HG03575 (cell line): Measurements from ENCODE around the gene HMCES.

ENCODE experiments used
- ATAC-seq: cut with Tn5 transposase; IDR thresholded peaks from one replicate; pipeline ENCODE4 v1.9.1; 2021; ENCODE audit not compliant: unreplicated experiment, insufficient number of reproducible peaks, low FRiP score; ENCODE audit errors: extremely low read depth

The HMCES gene

DNA sequence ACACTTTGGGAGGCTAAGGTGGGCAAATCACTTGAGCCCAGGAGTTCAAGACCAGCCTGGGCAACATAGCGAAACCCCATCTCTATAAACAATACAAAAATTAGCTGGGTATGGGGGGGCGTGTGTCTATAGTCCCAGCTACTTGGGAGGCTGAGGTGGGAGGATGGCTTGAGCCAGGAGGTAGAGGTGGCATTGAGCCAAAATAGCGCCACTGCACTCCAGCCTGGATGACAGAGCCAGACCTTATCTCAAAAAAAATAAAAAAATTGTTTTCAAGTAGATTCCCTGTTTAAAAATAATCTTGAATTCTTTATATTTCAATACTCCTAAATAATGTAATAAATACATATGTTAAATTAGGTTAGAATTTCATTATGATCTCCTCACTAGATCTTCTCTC lies 9.8 kb downstream of the HMCES start:
- no peak for ATAC-seq

DNA sequence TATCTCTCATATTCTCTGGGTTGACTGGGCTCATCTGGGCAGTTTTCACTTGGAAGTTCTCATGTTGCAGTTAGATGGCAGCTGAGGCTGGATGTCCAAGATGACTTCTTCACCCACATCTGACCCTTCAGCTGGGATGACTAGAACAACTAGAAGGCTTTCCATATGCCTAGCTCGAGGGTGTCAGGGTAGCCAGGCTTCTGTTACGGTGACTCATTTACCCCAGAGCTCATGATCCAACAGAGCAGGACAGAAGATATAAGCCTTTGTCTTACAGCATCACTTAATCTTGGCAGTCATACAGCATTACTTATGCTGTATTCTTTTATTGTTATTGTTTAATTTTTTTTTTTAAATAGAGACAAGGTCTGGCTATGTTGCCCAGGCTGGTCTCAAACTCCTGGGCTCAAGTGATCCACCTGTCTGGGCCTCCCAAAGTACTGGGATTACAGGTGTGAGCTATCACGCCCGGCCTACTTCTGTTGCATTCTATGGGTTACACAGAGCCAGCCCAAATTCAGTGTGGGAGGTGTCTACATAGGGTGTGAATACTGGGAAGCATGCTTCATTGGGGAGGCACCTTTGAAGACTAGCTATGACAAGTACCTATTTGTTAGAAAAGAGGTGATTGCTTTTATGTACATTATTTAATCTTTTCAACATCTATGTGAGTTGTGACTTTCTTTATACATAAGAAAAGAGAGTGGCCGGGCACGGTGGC lies 10.7 kb downstream of the HMCES start:
- no peak for ATAC-seq

DNA sequence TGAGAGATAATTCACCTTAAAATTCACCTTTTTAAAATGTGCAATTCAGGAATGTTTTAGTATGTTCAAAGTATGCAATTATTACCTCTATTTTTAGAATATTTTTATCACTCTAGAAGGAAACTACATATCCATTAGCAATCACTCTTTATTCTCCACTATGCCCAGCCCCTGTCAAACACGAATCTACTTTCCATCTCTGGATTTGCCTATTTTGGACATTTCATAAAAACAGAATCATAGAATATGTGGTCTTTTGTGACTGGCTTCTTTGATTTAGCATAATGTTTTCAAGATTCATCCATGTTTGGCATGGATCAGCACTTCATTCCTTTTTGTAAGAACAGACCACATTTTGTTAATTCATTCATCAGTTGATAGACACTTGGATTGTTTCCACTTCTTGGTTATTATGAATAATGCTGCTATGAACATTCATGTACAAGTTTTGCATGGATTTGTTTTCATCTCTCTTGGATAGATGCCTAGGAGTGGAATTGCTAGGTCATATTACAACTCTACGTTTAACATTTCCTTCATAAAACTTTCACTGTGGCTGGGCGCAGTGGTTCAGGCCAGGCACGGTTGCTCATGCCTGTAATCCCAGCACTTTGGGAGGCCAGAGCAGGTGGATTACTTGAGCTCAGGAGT lies 12.7 kb downstream of the HMCES start:
- ATAC-seq: no peak

DNA sequence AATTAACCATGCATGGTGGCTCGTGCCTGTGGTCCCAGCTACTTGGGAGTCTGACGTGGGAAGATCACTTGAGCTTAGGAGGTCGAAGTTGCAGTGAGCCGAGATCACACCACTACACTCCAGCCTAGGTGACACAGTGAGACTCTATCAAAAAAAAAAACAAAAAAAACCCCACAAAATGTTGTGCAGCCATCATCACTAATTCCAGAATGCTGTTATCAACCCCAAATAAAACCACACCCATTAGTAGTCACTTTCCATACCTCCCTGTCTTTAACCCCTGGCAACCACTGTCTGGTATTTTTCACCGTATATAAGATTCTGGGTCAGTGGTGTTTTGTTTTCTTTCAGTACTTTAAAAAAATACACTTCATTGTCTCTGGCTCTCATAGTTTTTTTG lies 16.6 kb downstream of the HMCES start:
- no peak for ATAC-seq

DNA sequence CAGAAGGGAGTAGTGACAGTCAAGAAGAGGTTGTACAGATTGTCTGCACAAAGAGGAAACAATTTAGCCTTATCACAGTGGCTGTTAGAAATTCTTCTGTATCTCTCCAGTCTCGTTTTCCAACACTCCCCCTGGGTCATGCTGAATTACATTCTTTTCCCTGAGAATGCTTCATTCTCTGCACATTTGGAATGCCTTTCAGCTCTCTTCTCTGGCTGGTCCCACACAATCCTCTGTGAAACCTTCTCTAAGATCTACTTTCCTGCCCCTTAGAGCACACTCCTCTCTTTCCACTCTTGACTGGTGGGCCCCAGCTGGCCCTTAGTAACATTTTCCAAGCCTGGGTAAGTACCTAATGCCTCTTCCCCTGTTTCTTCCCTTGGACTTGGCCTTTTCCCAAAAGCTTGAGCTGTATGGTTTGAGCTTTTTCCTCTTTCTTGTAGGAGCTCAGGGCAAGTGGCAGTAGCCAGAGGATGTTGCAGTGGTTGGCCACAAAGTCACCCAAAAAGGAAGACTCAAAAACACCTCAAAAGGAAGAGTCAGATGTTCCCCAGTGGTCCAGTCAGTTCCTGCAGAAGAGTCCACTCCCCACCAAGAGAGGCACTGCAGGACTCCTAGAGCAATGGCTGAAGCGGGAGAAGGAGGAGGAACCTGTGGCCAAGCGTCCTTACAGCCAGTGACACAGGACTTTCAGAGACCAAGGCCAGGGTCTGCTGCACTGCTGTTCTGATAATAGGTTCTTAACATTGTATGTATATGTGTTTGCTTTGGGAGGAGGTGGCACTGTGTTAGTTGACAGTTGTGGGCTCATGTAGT lies 25.7 kb downstream of the HMCES start:
- ATAC-seq: no peak

DNA sequence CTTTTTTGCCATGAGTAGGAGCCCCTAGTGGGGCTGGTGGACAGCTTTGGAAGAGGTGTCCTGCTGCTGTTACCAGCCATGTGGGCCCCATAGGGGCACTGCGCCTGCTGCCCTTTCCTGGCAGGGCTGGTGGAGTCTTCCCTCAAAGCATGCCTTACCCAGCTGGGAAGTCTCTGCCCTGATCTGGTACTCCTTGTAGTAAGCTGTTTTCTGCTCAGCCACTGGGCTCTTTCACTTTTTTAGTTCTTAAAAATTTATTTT lies 26.2 kb downstream of the HMCES start:
- ATAC-seq: no peak

DNA sequence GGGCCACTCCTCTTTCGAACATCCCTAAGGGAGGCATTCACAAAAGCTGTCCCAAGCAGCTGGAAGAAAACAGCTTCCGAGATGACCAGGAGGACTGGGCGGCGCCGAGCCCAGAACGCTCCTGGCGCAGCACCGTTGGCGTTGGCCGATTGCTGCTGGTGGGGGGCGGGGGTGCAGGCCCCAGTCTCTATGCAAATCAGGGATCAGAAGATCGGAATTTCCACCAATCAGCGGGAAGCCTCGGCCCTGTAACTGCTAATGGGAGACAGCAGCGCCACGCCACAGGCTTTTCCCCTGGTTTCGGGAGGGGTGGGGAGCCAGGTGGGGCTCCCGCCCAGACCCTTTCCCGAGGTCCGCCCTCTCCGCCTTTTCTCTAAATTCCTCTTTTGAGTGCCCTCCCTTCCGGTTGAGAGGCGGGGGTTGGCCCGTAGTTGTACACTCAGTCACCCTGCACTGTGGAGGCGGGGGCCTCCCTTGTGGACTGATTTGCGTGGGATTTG lies 27.0 kb downstream of the HMCES start:
- no peak for ATAC-seq

DNA sequence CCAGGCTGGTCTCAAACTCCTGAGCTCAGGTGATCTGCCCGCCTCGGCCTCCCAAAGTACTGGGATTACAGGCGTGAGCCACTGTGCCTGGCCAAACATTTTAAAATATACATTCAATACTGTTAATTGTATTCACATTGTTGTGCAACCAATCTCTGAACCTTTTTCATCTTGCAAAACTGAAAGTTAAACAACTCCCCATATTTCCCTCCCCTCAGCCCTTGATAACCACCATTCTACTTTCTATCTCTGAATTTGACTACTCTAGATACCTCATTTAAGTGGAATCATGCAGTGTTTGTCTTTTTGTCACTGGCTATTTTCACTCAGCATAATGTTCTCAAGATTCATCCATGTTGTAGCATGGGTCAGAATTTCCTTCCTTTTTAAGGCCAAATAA lies 30.0 kb downstream of the HMCES start:
- no peak for ATAC-seq

DNA sequence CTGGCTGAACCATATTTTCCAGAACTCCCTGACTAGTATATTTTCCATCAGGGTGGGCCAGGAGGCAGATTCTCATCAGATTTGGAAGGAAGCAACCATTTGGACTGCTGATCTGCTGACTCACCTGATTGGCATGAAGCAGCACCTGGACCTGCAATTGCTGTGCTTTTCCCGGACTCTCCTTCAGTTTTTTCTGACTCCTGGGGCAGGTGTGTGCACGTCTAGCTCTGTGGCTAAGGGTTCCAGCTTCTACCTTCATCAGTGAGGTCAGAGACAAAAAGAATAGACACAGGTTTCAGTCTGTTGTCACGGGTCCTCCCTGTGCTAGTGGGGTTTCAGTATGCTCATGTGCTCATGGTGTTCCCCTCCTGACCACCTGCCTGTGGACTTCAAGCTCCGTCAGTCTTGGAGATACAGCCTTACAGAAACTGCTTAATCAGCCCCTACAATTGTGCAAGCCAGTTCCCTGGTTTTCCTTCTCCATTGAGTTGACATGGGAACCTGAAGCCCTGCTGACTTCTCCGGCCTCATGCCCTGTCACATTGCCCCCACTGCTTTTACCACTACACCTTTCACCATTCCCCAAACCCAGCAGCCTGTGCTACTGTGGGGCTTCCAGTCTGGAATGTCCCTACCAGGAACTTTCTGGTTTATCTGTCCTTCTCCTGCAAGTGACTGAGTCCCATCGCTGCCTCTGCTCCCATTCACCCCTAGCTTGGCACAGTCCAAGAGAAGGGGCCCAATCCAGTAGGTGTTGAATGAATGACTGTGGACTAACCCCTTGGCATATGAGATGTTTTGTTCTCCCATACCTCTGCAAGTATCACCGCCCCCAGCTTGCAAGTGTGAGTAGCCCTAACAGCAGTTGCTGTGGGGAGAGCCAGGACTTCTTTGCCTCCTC lies 31.7 kb downstream of the HMCES start:
- ATAC-seq: no peak

DNA sequence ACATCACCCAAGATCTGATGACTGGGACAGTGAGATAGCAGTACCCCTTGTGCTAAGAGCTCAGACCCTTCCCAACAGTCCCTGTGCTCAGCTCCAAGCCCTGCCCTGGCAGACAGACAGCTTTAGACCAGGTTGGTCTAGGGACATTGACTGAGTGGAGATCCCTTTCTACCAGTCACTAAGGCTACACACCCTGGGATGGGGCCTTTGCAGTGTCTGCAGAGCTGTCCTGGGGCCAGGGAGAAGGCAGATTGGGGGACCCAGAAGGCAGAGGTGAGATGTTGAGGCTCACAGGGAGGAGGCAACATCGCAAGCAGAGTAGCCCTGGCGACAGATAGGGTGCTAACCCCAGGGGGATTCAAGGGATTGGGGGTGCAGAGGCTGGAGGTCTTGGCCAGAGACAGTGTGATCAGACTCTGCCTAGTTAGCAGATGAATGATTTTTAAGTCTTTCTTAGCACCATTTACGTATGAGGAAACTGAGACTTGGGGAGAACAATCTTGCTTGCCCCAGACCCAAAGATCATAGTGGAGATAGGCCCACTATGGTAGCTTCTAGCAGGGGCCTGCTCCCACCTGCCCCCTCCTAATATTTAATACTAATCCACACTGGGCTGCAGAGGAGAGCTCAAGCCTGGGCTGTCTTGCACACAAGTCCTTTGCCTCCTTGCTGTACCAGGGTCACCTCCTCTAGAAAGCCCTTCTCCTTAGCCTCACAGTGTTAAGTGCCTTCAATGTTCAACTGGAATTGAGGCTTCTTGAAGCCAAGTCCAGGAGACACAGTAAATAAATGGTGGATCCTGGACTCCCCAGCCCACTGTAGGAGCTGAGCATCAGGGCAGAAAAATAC lies 32.6 kb downstream of the HMCES start:
- ATAC-seq: no peak

DNA sequence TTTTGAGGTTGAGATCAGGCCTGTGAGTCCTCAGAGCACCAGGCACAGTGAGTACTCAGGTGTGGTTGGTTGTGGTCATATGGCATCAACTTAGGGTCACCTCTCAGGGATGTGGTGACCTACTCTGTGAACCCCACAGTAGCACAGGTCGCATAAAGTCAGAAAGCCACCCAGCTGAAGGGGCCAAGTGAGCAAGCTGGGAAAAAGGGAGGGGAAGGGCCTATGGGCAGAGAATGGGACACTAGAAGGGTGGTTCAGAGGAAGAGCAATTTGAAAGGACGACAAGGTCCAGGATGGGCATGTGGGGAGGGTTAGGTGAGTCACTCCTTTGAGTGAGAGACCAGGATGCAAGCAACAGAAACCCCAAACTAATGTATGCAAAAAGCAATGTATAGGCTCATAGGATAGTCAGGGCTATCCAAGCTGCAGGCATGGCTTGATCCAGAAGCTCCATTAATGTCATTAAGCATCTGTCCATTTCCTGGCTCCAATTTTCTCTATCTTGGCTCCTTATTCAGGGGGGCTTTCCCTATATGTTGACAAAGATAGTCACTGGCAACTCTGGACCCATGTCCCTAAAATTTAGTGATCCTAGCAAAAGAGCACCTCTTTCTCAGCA lies 33.5 kb downstream of the HMCES start:
- ATAC-seq: no peak

DNA sequence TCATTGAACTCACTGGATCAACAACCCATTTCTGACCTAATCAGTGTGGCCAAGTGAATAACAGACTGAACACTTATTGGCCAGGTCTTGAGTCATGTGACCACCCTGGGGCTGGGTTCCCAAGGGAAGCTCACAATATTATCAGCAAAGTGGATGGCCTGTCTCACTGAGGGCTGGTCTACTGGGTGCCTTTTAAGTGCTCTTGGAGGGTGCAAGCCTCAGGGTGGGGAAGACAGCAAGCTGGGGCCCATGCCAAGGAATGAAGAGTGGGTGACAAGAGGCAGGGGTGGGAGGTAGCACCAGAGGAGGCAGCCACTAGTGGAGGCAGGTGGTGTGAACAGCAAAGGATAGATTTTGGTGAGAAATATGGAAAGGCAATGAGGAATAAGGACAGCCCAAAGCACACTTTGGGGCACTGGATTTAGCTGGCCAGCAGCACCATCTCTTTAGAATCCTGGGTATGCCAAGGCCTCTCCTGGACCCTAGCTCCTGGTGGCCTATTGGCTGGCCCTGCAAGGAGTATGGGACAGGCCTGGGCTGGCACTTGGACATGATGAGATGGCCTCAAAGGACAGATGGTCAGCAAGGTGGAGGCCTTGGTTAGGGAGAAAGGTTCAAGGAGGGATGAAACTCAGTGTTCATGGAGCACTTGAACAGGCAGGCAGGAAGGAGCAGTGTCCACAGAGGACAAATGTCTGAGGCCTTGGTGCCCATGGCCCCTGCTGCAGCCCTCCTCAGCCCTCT lies 34.2 kb downstream of the HMCES start:
- no peak for ATAC-seq

DNA sequence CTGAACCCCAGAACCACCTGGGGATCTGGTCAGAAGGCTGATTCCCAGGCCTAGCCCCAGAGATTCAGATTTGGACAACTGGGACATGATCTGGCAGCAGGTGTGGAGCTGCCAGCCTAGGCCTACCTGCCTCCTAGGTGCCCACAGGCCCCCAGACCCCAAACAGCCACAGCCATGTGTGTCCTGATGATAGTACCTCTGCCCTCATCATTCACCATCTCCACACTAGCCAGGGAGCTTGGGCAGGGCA lies 34.7 kb downstream of the HMCES start:
- no peak for ATAC-seq

DNA sequence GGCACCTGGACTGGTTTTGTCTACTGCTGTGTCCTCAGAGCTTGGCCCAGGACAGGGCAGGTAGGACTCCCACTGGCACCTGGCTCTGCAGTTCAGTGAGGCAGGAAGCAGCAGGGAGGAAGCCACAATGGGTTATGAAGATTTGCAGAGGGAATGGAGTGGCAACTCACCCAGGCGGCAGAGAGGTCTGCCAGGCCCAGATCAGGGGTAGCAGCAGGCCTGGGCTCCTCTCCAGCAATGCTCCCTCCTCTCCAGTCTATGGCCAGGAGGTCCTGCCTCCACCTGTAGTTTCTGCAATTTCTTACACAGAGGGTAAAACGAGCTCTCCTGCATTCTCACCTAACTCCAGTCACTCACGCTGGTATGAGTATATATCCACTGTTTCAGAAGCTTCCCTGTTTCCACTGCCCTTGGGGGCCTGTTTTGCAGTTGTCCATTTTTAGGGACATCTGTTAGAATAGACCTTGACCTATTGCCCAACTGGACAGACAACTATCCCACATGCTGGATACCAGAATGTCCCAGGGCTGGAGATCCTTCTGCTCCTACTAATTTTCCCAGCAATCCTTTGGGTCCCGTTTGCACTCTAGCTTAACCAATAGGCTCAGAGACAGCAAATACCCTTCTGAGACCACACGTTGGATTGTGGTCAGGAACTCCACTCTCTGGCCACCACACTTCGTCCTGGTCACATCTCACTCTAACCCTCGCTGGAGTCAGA lies 35.2 kb downstream of the HMCES start:
- no peak for ATAC-seq

DNA sequence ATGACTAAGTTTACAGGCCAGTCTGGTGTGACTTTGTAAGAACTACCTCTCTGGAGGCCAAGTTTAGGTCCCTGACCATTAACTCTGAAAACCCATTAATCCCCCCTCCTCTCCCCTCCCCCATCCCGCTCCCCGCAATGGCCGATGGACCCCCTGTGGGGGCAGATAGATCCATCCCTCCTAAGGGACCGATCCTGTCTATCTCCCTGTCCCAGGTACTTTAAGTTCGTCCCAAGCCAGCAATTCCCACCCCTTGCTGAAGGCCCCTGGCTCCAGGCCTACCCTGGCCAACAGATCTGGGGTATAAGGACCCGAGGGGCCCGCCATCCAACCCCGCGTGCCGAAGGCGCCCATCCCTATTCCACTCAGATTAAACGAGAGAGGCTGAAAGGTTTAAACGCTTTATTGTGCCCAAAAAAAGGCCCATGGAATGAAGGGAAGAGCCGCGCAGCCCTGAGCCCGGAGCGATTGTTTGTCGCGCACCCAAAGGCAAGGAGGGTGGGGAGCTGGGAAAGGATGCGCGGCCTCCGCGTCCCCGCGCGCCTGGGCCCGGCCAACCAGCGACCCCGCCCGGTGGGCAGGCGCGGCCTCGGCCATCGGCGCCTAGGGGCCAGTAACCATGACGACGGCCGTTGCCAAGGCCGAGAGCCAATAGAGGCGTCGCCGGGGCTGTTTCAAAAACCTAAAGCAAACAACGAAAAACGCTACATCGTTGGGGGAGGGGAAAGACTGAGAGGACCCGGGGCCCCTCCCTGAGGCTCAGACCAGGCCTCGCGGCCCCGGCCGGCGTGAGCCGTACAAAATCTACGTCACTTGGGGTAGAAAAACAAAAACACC lies 35.9 kb downstream of the HMCES start:
- ATAC-seq: no peak
